ENCODE measurements around the gene SORBS1. TPM values are rescaled to one million over a fixed set of nuclear protein-coding genes. Genes with fewer than 3 reads are reported as not detected.

Gene SORBS1
- total and polyA plus RNA-seq, 2 donors (not counting 1 experiment from before 2014, with no cell fraction given), result 0.21 to 1.5 TPM

GRCh38 chr10:95518455-95519452 is 42.4 kb downstream of the SORBS1 start:
- H3K36me3 ChIP-seq (replicated peaks in 1 of 2; ENCODE audit: control extremely low read depth in 1 of 2, control insufficient read depth in 1 of 2, extremely low read depth in 1 of 2, insufficient read depth in 2 of 2, low read length in 1 of 2), result no peaks in the 10 kb centered on the region
- no peak overlapping the region for H3K27ac ChIP-seq (ENCODE audit: low read length in 2 of 2)
- H4K20me1 ChIP-seq (ENCODE audit: control insufficient read depth, insufficient read depth, low read length, poor library complexity, severe bottlenecking), result no peaks in the 10 kb centered on the region
- Mint-ChIP-seq H3K4me1 (peaks cover 2% of the 10 kb centered on the region), H3K9me3 (ENCODE audit: insufficient read depth) (no peaks in the 10 kb centered on the region), H3K27me3 (peaks cover 13% of the 10 kb centered on the region), H3K4me3 (no peak overlapping the region), H3K27ac (no peak overlapping the region)
- no peak for DNase-seq
- no peaks in the 10 kb centered on the region for H3K79me2 ChIP-seq (ENCODE audit: control insufficient read depth, insufficient read depth, low read length)
- no peak overlapping the region for H3K4me3 ChIP-seq (ENCODE audit: control extremely low read depth in 1 of 5, extremely low read depth in 1 of 5, insufficient read depth in 1 of 5, low read depth in 2 of 5, low read length in 4 of 5)
- no peak overlapping the region for H3K9ac ChIP-seq (ENCODE audit: low read length)
- WGBS (ENCODE audit: insufficient coverage), result 88% methylated on average over 5 of the region's 8 CpGs
- intact Hi-C loops (cut with micrococcal nuclease), result no loop called here
- no peaks in the 10 kb centered on the region for H3K9me3 ChIP-seq (ENCODE audit: control extremely low read depth in 1 of 3, control insufficient read depth in 2 of 3, insufficient read depth in 1 of 3, low read length in 2 of 3)
- TF ChIP-seq, protein P1, sequence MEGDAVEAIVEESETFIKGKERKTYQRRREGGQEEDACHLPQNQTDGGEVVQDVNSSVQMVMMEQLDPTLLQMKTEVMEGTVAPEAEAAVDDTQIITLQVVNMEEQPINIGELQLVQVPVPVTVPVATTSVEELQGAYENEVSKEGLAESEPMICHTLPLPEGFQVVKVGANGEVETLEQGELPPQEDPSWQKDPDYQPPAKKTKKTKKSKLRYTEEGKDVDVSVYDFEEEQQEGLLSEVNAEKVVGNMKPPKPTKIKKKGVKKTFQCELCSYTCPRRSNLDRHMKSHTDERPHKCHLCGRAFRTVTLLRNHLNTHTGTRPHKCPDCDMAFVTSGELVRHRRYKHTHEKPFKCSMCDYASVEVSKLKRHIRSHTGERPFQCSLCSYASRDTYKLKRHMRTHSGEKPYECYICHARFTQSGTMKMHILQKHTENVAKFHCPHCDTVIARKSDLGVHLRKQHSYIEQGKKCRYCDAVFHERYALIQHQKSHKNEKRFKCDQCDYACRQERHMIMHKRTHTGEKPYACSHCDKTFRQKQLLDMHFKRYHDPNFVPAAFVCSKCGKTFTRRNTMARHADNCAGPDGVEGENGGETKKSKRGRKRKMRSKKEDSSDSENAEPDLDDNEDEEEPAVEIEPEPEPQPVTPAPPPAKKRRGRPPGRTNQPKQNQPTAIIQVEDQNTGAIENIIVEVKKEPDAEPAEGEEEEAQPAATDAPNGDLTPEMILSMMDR (IDR thresholded peaks at IDR 0.05), result no peak
- no peak for TF ChIP-seq EZH2 (IDR thresholded peaks at IDR 0.05; ENCODE audit: borderline replicate concordance, insufficient read depth, low read depth, low read length, poor library complexity, severe bottlenecking)
- H3K4me1 ChIP-seq (ENCODE audit: control insufficient read depth in 2 of 2, insufficient read depth in 2 of 2, low read length in 2 of 2), result no peaks in the 10 kb centered on the region
- no peak overlapping the region for H3K4me2 ChIP-seq (replicated peaks; ENCODE audit: low read depth, low read length, poor library complexity, severe bottlenecking)
- no peak for ATAC-seq (ENCODE audit: low read depth)
- ChIA-PET POLR2A (no interaction called here), CTCF (no interaction called here)
- no peak overlapping the region for H2AFZ ChIP-seq (ENCODE audit: insufficient read depth, low read depth, low read length, poor library complexity, severe bottlenecking)
- peaks cover 0 to 2% (median 0%) of the 10 kb centered on the region in 4 experiments for H3K27me3 ChIP-seq (replicated peaks in 1 of 4; ENCODE audit: control extremely low read depth in 1 of 4, control insufficient read depth in 3 of 4, insufficient read depth in 4 of 4, low read length in 3 of 4)
